Lung (tissue), 12 donors: ENCODE results near the gene SCARB2. TPM values are rescaled to one million over a fixed set of nuclear protein-coding genes. Genes with fewer than 3 reads are reported as not detected.

ENCODE experiments used
- ATAC-seq: fragments of 200-7000 bp; cut with Tn5 transposase; one replicate; pipeline ENCODE4 v1.9.1; 2020; ENCODE audit warnings: moderate number of reproducible peaks; ENCODE audit not compliant: insufficient read depth, low FRiP score
- DNase-seq, 3 donors: peaks; one replicate each; pipeline ENCODE4 v3.0.0-alpha.2; 2013 to 2017
- H3K27ac ChIP-seq, 2 donors: one replicate each; pipeline ENCODE4 v1.5.1; 2013; ENCODE audit warnings: mild to moderate bottlenecking in 2 of 2, moderate library complexity in 2 of 2, control low read depth in 1 of 2, inconsistent platforms in 1 of 2, low read depth in 1 of 2, low read length in 1 of 2
- H3K27me3 ChIP-seq, 3 donors: one replicate each; pipeline ENCODE4 v1.5.1; 2013; ENCODE audit warnings: low read length in 2 of 3; ENCODE audit not compliant: control insufficient read depth in 3 of 3, insufficient read depth in 3 of 3
- H3K36me3 ChIP-seq, 4 donors: one replicate each; pipeline ENCODE4 v1.5.1; 2013; ENCODE audit warnings: low read length in 4 of 4, mild to moderate bottlenecking in 1 of 4, moderate library complexity in 1 of 4; ENCODE audit not compliant: control insufficient read depth in 4 of 4, insufficient read depth in 4 of 4
- H3K4me1 ChIP-seq, 5 donors: one replicate each; pipeline ENCODE4 v1.5.1; 2013; ENCODE audit warnings: low read length in 5 of 5, mild to moderate bottlenecking in 2 of 5, moderate library complexity in 1 of 5; ENCODE audit not compliant: control insufficient read depth in 5 of 5, insufficient read depth in 5 of 5
- H3K4me3 ChIP-seq: one replicate; pipeline ENCODE4 v1.5.1; 2013; ENCODE audit warnings: mild to moderate bottlenecking, control low read depth, moderate library complexity
- H3K9ac ChIP-seq, 2 donors: one replicate each; pipeline ENCODE4 v1.5.1; 2013; ENCODE audit warnings: low read length in 2 of 2, control low read depth in 1 of 2; ENCODE audit not compliant: insufficient read depth in 1 of 2
- H3K9me3 ChIP-seq, 4 donors: one replicate each; pipeline ENCODE4 v1.5.1; 2013; ENCODE audit warnings: low read length in 3 of 4, mild to moderate bottlenecking in 1 of 4, moderate library complexity in 1 of 4; ENCODE audit not compliant: control insufficient read depth in 4 of 4, insufficient read depth in 3 of 4
- CTCF ChIP-seq: IDR thresholded peaks from 2 replicates; pipeline ENCODE4 v1.5.1; 2012; ENCODE audit warnings: mild to moderate bottlenecking; ENCODE audit errors: control extremely low read depth, extremely low read depth
- WGBS, 2 donors: extraction: QIAGEN DNeasy Blood & Tissue Kit; methylation state at CpG; one replicate each; pipeline ENCODE4 v1.1.7; 2013; 5-methylcytosine and 5-hydroxymethylcytosine counted together
- polyA plus RNA-seq, 2 donors: library from polyadenylated mRNA; stranded (reverse); fragments of 200-250 nt; gene quantifications; one replicate each; pipeline ENCODE4 v1.2.1, GENCODE V29; 2013
- total RNA-seq, 2 donors: library from RNA; depleted of rRNA in 1 of 2; stranded (reverse); fragments of >200 nt in 1 of 2; gene quantifications; one replicate each; pipeline ENCODE4 v1.2.1, GENCODE V29; 2014 to 2021
- donor health status: control.
- donor health status: control.
- donor health status: Bipolar disorder and iron deficiency.
- donor health status: healthy.
- donor health status: DM: yes; HTN: yes; CAD: no.

The SCARB2 gene
- total and polyA plus RNA-seq, 4 donors, result 104 to 360 (median 150) TPM

GRCh38 chr4:76187152-76187551 lies 26.5 kb downstream of the SCARB2 start:
- ATAC-seq, result no peak
- Histone ChIP-seq H3K27me3 (no peaks in the 10 kb centered on the region), H3K9me3 (peaks cover 0 to 2% (median 0%) of the 10 kb centered on the region in 4 donors), H3K27ac (no peak overlapping the region), H3K9ac (no peak overlapping the region), H3K36me3 (peaks cover 0 to 21% (median 7%) of the 10 kb centered on the region in 4 donors), H3K4me1 (peaks cover 4 to 8% (median 7%) of the 10 kb centered on the region in 5 donors), H3K4me3 (no peak overlapping the region)
- DNase-seq, result no peak
- WGBS, 2 donors, result 43 to 65% methylated on average over 3 of the region's 3 CpGs
- TF ChIP-seq CTCF, result no peak

- Histone ChIP-seq H3K4me3 (no peak overlapping the region), H3K4me1 (peaks cover 0 to 3% (median 0%) of the 10 kb centered on the region in 5 donors), H3K27ac (no peak overlapping the region), H3K9ac (no peak overlapping the region), H3K27me3 (no peaks in the 10 kb centered on the region), H3K9me3 (no peaks in the 10 kb centered on the region), H3K36me3 (peaks cover 0 to 18% (median 7%) of the 10 kb centered on the region in 4 donors)
- no peak for TF ChIP-seq CTCF
- DNase-seq (no peak), ATAC-seq (no peak)
- 96% methylated on average over 5 of the region's 5 CpGs for WGBS, 2 donors
These were observed 31.2 kb downstream of the SCARB2 start for GRCh38 chr4:76182463-76182862.

GRCh38 chr4:76179398-76180318 lies 34.0 kb downstream of the SCARB2 start:
- Histone ChIP-seq H3K27ac (no peak overlapping the region), H3K4me1 (no peaks in the 10 kb centered on the region), H3K9ac (no peak overlapping the region), H3K27me3 (no peaks in the 10 kb centered on the region), H3K4me3 (no peak overlapping the region), H3K9me3 (no peaks in the 10 kb centered on the region), H3K36me3 (peaks cover 7 to 32% (median 13%) of the 10 kb centered on the region in 4 donors)
- WGBS, 2 donors, result 61 to 63% methylated on average over 11 of the region's 11 CpGs
- ATAC-seq (peak; percentile 84), DNase-seq (peak; percentile 80 to 88 (median 81))
- peak; percentile 73 for TF ChIP-seq CTCF
